ENCODE data around the gene ZBTB7C. TPM values are rescaled to one million over a fixed set of nuclear protein-coding genes. Genes with fewer than 3 reads are reported as not detected.

Gene ZBTB7C
- total RNA-seq, 1 experiment from 2014 or later: 0.32 TPM

DNA sequence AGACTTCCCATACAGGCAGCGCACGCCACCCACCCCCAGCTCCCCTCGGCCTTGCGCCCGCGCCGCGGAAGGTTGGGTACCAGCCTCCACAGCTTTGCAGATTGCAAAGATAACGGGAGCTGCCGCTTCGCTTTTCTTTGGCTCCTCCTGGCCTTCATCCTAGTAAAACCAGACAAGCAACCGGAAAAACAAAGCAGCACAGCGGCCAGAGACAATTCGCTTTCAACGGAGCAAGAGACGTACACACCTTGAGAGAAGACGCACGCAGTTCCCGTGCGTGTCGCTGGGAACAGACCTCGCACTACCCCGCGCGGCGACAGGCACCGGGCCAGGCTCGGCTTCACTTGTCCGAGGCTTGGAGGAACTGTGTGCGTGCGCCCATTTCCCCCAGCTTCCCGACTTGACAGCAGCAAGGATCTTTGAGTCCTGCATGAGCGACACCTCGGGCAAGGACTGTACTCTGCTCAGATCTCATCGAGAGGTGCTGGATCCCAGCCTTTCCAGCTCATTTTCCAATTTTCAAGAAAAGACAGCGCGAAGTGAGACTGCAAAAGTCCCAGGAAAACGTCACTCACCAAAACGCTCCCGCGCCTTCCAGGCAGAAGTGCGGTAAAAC lies 964 bp downstream of the ZBTB7C start:
- DNase-seq (ENCODE audit: low spot score): no peak
- peak; percentile 91 for TF ChIP-seq EZH2 (IDR thresholded peaks at IDR 0.05; ENCODE audit: borderline replicate concordance, low read depth, low read length, poor library complexity, severe bottlenecking)
- TF ChIP-seq, protein P1, sequence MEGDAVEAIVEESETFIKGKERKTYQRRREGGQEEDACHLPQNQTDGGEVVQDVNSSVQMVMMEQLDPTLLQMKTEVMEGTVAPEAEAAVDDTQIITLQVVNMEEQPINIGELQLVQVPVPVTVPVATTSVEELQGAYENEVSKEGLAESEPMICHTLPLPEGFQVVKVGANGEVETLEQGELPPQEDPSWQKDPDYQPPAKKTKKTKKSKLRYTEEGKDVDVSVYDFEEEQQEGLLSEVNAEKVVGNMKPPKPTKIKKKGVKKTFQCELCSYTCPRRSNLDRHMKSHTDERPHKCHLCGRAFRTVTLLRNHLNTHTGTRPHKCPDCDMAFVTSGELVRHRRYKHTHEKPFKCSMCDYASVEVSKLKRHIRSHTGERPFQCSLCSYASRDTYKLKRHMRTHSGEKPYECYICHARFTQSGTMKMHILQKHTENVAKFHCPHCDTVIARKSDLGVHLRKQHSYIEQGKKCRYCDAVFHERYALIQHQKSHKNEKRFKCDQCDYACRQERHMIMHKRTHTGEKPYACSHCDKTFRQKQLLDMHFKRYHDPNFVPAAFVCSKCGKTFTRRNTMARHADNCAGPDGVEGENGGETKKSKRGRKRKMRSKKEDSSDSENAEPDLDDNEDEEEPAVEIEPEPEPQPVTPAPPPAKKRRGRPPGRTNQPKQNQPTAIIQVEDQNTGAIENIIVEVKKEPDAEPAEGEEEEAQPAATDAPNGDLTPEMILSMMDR (conservative IDR thresholded peaks at IDR 0.05; ENCODE audit: low read depth, low read length): no peak
- peaks cover 5% of the 10 kb centered on the region for H3K4me1 ChIP-seq (ENCODE audit: insufficient read depth, low read length, poor library complexity, severe bottlenecking)
- peaks cover 63% of the 10 kb centered on the region for H3K27me3 ChIP-seq (replicated peaks; ENCODE audit: insufficient read depth, low read depth, low read length, poor library complexity)
- POLR2A ChIA-PET (ENCODE audit: low non-redundant PET): no interaction called here
- no peaks in the 10 kb centered on the region for H3K9me3 ChIP-seq (ENCODE audit: low read depth, low read length, poor library complexity, severe bottlenecking)
- BruUV-seq (replicated peaks): no TSS peak
- no peaks in the 10 kb centered on the region for H3K36me3 ChIP-seq (ENCODE audit: insufficient read depth, low read length, poor library complexity, severe bottlenecking)
- no peak overlapping the region for H3K27ac ChIP-seq (ENCODE audit: low read depth, low read length, poor library complexity, severe bottlenecking)
- H3K4me3 ChIP-seq (ENCODE audit: low read depth, low read length, poor library complexity, severe bottlenecking): peak overlapping the region; percentile 40
- intact Hi-C loops (cut with micrococcal nuclease; ENCODE audit: unreplicated experiment): no loop called here
- CTCF ChIA-PET: no interaction called here

DNA sequence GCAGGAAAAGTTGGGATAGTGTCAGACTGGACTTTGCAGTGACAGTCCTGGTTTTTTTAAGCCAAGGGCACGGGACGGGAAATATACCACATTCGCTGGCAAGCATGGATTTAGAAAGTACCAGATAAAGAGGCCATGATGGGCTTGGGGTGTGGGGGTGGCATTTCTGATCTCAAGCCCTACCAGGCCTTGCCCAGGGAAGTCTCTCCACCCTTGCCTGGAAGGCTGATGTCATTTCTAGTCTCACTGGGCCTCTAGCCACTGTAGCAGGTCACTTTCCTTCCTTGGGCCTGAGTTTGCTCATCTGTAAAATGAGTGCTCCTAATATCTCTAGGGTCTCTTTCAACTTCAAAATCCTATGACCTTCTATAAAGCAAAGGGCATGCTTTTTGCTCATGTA lies 1.8 kb downstream of the ZBTB7C start:
- DNase-seq (ENCODE audit: low spot score): no peak
- intact Hi-C loops (cut with micrococcal nuclease; ENCODE audit: unreplicated experiment): no loop called here
- H3K4me3 ChIP-seq (ENCODE audit: low read depth, low read length, poor library complexity, severe bottlenecking): no peak overlapping the region
- no peak overlapping the region for H3K27ac ChIP-seq (ENCODE audit: low read depth, low read length, poor library complexity, severe bottlenecking)
- BruUV-seq (replicated peaks): no TSS peak
- TF ChIP-seq, protein P1 (conservative IDR thresholded peaks at IDR 0.05; ENCODE audit: low read depth, low read length): no peak
- no peak for TF ChIP-seq EZH2 (IDR thresholded peaks at IDR 0.05; ENCODE audit: borderline replicate concordance, low read depth, low read length, poor library complexity, severe bottlenecking)
- H3K4me1 ChIP-seq (ENCODE audit: insufficient read depth, low read length, poor library complexity, severe bottlenecking): peaks cover 5% of the 10 kb centered on the region
- CTCF ChIA-PET: no interaction called here
- POLR2A ChIA-PET (ENCODE audit: low non-redundant PET): no interaction called here
- no peaks in the 10 kb centered on the region for H3K9me3 ChIP-seq (ENCODE audit: low read depth, low read length, poor library complexity, severe bottlenecking)
- no peaks in the 10 kb centered on the region for H3K36me3 ChIP-seq (ENCODE audit: insufficient read depth, low read length, poor library complexity, severe bottlenecking)
- H3K27me3 ChIP-seq (replicated peaks; ENCODE audit: insufficient read depth, low read depth, low read length, poor library complexity): peaks cover 62% of the 10 kb centered on the region

DNA sequence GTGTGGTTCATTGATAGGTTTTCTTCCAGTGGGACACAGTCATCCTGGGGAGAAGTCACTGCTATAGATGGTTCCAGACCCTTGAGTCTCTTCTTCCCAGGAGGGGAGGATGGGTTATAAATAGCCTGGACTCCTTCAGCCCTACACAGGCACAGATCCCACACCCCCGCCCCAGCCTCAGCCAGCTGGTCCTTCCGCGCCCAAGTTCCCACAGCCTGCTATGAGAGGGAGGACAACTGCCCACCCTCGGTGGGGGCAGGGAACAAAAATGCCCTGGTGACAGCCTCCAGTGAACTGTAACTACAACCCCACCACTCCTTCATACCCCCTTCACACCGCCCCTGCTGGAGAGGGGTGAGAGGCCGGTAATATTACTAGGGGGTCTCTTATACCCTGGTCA lies 3.2 kb downstream of the ZBTB7C start:
- TF ChIP-seq, protein P1 (conservative IDR thresholded peaks at IDR 0.05; ENCODE audit: low read depth, low read length): no peak
- no peak for TF ChIP-seq EZH2 (IDR thresholded peaks at IDR 0.05; ENCODE audit: borderline replicate concordance, low read depth, low read length, poor library complexity, severe bottlenecking)
- CTCF ChIA-PET: no interaction called here
- H3K9me3 ChIP-seq (ENCODE audit: low read depth, low read length, poor library complexity, severe bottlenecking): no peaks in the 10 kb centered on the region
- no peak for DNase-seq (ENCODE audit: low spot score)
- H3K4me1 ChIP-seq (ENCODE audit: insufficient read depth, low read length, poor library complexity, severe bottlenecking): peaks cover 5% of the 10 kb centered on the region
- no peak overlapping the region for H3K27ac ChIP-seq (ENCODE audit: low read depth, low read length, poor library complexity, severe bottlenecking)
- POLR2A ChIA-PET (ENCODE audit: low non-redundant PET): no interaction called here
- peaks cover 49% of the 10 kb centered on the region for H3K27me3 ChIP-seq (replicated peaks; ENCODE audit: insufficient read depth, low read depth, low read length, poor library complexity)
- intact Hi-C loops (cut with micrococcal nuclease; ENCODE audit: unreplicated experiment): no loop called here
- H3K36me3 ChIP-seq (ENCODE audit: insufficient read depth, low read length, poor library complexity, severe bottlenecking): no peaks in the 10 kb centered on the region
- no TSS peak for BruUV-seq (replicated peaks)
- H3K4me3 ChIP-seq (ENCODE audit: low read depth, low read length, poor library complexity, severe bottlenecking): no peak overlapping the region
